ENCODE results near the gene SBNO1. TPM values are rescaled to one million over a fixed set of nuclear protein-coding genes. Genes with fewer than 3 reads are reported as not detected.
A peak's percentile ranks its signal among the peaks of the same experiment; 100 is the strongest.

SBNO1 gene
- total RNA-seq, 2 donors from 2014 or later = 29.5 to 33.6 TPM

DNA sequence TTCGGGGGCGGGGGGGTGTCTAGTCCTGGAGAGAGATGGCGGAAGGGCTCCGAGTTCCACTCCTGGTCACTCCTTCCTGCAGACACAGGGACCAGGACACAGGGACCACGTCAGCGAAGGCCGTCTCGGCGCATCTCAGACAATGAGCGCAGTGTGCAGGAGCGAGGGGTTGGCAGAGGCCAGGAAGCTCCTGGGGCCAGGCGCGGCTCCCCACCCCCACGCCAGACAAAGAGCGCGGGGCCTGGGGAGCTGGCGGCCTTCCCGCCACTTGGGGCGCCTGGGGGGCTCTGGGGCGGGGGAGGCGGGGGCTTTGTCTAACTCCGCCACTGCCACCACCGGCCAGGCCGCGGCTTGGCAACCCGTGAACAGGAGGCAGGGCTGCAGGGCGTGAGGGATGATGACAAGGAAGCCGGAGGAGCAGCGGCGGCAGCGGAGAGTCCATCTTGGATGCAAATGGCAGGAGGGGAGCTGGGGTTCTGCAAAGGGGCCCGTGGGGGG, 95.2 kb downstream of the SBNO1 start:
- Mint-ChIP-seq H3K36me3 (ENCODE audit: low read depth) (no peaks in the 10 kb centered on the region), H3K4me3 (peak overlapping the region; percentile 84), H3K27ac (peak overlapping the region; percentile 56), H3K4me1 (peaks cover 7% of the 10 kb centered on the region), H3K27me3 (no peaks in the 10 kb centered on the region)
- H3K9me3 ChIP-seq (ENCODE audit: control insufficient read depth, low read length, poor library complexity, severe bottlenecking) = no peaks in the 10 kb centered on the region
- DNase-seq = no peak
- ATAC-seq = no peak

DNA sequence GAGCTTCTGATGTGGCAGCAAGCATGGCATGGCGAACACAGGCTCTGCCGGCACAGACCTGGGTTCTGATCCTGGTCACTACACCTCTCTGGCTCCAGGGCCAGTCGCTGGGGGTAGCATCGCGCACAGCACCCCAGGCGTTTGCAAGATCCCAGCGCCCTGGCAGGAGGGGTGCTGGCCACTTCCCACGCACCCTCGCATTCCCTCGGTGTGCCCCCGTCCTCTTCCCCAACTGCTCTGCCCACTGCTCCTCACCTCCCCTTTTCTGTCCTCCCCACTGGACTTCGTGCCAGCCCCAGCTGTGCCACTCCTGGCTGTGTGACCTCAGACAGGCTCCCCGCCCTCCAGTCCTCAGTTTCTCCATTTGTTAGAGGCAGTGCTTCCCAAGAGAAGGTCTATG, 95.8 kb downstream of the SBNO1 start:
- DNase-seq (no peak), ATAC-seq (no peak)
- no peaks in the 10 kb centered on the region for H3K9me3 ChIP-seq (ENCODE audit: control insufficient read depth, low read length, poor library complexity, severe bottlenecking)
- no peak overlapping the region for H3K4me3 Mint-ChIP-seq
- no peaks in the 10 kb centered on the region for H3K36me3 Mint-ChIP-seq (ENCODE audit: low read depth)
- H3K27me3 Mint-ChIP-seq = no peaks in the 10 kb centered on the region
- no peak overlapping the region for H3K27ac Mint-ChIP-seq
- H3K4me1 Mint-ChIP-seq = peaks cover 7% of the 10 kb centered on the region

DNA sequence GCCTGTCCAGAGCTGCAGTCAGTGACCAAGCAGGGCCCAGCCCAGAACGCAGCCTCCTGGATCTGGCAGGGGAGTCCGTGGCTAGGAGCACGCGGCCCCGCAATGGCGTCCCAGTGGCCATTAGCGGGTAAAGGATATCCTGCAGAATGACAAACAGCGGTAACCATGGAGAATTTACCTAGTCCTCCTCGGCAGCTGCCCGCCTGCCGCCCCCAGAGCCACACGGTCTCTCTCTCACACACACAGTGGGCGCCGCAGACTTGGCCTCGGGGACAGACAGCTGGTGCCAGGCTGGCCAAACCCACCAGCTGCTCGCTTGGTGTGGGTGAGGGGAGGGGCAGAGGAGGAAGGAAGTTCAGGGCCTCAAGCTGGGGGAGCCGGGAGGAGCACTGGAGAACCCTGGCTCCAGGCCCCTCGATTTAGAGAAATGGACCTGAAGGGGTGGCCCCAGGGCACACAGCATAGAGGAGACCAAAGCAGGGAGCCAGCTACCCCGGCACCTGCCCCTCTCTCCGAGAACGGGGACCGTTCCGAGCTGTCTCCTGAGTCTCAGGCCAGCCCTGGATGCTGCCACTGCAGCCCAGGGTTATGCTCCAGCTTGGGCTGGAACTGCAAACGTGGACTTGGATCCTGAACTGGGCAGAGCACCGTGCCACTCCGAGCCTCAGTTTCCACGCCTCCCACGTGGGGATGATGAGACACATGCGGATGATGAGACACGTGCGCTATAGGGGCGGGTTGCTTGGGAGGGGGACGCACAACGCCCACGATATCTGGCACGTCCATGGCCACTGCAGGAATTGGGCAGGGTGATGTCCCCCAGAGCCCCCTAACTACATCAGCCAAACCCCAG, 96.4 kb downstream of the SBNO1 start:
- H3K9me3 ChIP-seq (ENCODE audit: control insufficient read depth, low read length, poor library complexity, severe bottlenecking) = no peaks in the 10 kb centered on the region
- peaks cover 7% of the 10 kb centered on the region for H3K4me1 Mint-ChIP-seq
- DNase-seq (no peak), ATAC-seq (no peak)
- H3K27me3 Mint-ChIP-seq = no peaks in the 10 kb centered on the region
- no peak overlapping the region for H3K4me3 Mint-ChIP-seq
- H3K36me3 Mint-ChIP-seq (ENCODE audit: low read depth) = no peaks in the 10 kb centered on the region
- no peak overlapping the region for H3K27ac Mint-ChIP-seq

DNA sequence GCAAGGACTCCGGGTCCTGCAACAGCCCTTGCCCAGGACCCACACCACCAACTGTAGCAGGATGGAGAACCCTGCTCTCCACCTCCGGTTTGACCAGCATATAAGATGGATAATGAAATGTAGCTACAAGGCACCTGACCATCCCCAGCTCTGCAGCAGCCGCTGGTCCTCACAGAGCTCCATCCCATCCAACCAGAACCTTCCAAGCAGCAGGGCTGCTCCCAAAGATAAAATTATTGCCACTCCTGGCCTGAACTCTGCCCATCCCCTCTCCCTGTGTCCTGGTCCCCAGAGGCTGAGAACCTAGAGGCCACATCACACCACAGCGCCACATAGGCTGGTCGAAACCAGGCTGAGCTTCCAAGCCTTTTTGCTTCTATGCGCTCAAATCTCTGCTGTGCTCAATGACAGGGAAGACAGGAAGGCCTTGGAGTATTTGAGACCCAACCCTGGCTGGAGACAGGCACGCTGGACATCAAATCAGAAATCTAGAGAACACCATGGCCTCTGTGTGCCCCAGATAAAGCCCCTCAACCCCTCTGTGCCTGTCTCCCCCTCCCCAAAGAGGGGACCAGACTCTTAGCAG, 97.2 kb downstream of the SBNO1 start:
- Mint-ChIP-seq H3K27me3 (no peaks in the 10 kb centered on the region), H3K4me1 (peaks cover 7% of the 10 kb centered on the region), H3K4me3 (no peak overlapping the region), H3K27ac (no peak overlapping the region), H3K36me3 (ENCODE audit: low read depth) (no peaks in the 10 kb centered on the region)
- DNase-seq (no peak), ATAC-seq (no peak)
- no peaks in the 10 kb centered on the region for H3K9me3 ChIP-seq (ENCODE audit: control insufficient read depth, low read length, poor library complexity, severe bottlenecking)

DNA sequence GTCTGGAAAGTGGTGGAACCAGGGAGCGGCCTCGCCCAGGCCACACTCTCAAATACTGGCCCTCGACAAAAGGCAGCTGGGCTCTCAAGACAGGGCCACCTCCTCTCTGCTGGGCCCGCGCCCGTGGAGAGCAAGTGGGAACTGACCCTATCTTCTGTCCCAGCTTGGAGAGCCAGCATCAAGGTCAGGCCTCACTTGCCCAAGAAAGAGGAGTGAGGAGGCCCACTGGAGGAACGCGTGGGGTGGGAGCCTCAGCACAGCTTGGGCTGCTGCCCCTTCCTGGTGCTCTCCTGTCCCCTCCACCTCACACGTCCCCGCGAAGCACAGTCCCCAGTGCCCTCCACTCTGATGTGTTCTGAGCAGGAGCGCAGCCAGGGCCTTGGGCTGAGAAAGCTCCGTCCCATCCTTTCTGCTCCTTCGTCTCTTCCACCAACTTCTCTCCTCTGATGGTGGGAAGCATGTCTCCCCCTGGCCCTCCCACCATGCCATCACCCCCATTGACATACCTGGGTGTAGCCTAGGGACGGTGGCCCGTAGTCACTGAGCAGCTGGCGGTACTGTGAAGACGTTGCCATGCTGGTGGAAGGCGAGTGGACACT, 97.9 kb downstream of the SBNO1 start:
- peaks cover 7% of the 10 kb centered on the region for H3K4me1 Mint-ChIP-seq
- DNase-seq (no peak), ATAC-seq (no peak)
- no peaks in the 10 kb centered on the region for H3K9me3 ChIP-seq (ENCODE audit: control insufficient read depth, low read length, poor library complexity, severe bottlenecking)
- H3K36me3 Mint-ChIP-seq (ENCODE audit: low read depth) = no peaks in the 10 kb centered on the region
- H3K27ac Mint-ChIP-seq = no peak overlapping the region
- peak overlapping the region; percentile 36 for H3K4me3 Mint-ChIP-seq
- H3K27me3 Mint-ChIP-seq = no peaks in the 10 kb centered on the region

DNA sequence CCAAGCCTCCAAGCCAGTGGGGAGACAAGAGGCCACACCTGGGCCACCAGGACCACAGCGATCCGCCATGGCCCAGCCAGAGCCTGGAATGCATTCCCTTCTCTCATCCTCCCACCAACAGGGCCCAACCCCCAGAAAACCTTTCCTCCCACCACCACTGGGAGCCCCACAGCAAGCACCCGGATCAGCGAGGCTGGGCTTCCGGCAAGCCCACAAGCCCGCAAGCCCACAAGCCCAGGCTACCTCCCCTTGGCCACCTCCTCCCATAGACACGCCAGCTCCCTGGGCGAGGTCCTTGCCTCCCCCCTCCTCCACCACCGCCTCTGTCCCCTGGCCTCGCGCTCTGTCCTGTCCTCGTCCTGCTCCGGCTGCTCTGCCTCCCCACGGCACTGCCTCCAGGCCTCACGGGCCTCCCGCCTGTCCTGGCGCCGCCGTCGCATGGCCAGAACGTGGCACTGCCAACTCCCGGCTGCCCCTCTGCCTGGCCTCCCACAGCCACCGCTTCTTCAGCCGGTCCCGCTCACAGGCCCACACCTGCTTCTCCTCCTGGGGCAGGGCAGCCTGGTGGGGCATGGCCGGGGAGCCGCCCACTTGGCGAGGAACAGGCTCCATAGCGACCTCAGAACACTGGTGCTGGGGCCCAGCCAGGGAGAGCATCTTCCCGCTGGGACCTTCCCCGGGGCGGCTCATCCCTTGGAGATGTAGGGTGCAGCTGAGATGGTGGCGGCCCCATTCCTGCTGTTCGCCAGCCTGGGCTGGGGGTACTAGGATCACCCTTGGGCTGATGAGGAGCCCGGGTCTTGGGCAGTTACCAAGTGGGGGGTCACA, 98.6 kb downstream of the SBNO1 start:
- H3K27ac Mint-ChIP-seq = no peak overlapping the region
- peaks cover 7% of the 10 kb centered on the region for H3K4me1 Mint-ChIP-seq
- no peak overlapping the region for H3K4me3 Mint-ChIP-seq
- H3K9me3 ChIP-seq (ENCODE audit: control insufficient read depth, low read length, poor library complexity, severe bottlenecking) = no peaks in the 10 kb centered on the region
- no peaks in the 10 kb centered on the region for H3K36me3 Mint-ChIP-seq (ENCODE audit: low read depth)
- no peaks in the 10 kb centered on the region for H3K27me3 Mint-ChIP-seq
- ATAC-seq (no peak), DNase-seq (no peak)

DNA sequence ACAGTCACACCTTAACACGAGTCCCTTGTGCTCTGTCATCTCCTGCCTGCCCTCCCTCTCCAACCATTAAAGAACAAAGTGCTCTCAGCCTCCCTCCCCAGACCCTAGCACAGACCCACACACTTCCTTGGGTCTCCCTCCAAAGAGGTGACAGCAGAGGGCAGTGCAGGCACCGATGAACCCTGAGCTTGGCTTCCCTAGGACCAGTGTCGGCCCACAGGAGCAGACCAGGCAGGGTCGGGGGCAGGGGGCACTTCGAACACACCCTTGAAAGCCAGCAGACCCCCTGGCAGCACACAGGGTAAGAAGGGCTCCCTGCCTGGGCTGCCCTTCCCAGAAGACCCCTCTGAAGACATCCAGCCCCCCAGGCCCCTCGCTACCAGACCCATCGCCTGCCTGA, 100.0 kb downstream of the SBNO1 start:
- Mint-ChIP-seq H3K27me3 (no peaks in the 10 kb centered on the region), H3K4me3 (no peak overlapping the region), H3K4me1 (peaks cover 5% of the 10 kb centered on the region), H3K36me3 (ENCODE audit: low read depth) (no peaks in the 10 kb centered on the region), H3K27ac (no peak overlapping the region)
- DNase-seq (no peak), ATAC-seq (no peak)
- no peaks in the 10 kb centered on the region for H3K9me3 ChIP-seq (ENCODE audit: control insufficient read depth, low read length, poor library complexity, severe bottlenecking)

DNA sequence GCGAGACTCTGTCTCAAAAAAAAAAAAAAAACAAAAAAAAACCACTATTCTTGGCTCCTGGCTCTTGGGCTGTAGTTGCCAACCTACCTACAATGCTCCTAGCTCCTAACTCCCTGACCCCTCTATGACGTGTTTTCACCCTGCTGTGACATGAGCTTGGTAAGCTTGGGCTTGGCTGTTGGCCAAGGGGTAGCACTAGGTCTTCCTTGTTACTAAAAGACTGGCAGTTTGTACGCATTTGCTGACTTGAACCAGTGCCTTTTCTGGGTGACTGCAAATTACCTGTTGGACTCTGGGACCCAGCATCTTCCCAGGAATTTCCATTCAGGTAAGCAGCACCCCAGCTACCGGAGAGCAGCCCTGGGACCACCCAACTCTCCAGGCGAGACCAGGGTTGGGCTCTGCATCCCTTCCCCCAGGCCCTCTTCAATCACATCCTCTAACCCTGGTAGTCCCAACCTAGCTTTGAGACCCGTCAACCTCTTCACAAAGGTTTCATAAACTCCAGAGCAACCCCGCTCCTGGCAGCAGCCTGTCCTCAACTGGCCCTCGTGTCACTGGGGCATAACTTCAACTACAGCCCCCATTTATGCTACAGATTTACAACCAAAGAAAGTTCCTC, 101.3 kb downstream of the SBNO1 start:
- no peak overlapping the region for H3K4me3 Mint-ChIP-seq
- H3K36me3 Mint-ChIP-seq (ENCODE audit: low read depth) = no peaks in the 10 kb centered on the region
- H3K27me3 Mint-ChIP-seq = no peaks in the 10 kb centered on the region
- ATAC-seq (no peak), DNase-seq (no peak)
- H3K4me1 Mint-ChIP-seq = peaks cover 3% of the 10 kb centered on the region
- H3K9me3 ChIP-seq (ENCODE audit: control insufficient read depth, low read length, poor library complexity, severe bottlenecking) = no peaks in the 10 kb centered on the region
- no peak overlapping the region for H3K27ac Mint-ChIP-seq

DNA sequence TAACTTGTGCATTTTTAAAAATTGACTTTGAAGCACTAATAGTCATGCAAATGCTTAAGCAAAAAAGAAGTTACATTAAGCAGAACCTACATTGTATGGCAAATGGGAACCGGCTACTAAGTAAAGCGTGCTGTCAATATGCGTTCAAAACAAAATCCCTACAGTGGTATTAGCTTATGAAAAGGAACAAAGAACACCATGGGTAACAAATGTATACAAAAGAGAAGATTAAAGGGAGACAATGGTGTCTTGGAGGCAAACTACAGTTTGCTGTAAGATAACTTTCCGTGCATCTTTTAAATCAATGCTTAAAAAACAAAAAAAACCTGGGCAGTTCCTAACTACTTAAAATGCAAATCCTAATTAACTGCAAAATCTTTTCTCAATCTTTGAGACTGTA, 103.5 kb downstream of the SBNO1 start:
- peak overlapping the region; percentile 49 for H3K27ac Mint-ChIP-seq

DNA sequence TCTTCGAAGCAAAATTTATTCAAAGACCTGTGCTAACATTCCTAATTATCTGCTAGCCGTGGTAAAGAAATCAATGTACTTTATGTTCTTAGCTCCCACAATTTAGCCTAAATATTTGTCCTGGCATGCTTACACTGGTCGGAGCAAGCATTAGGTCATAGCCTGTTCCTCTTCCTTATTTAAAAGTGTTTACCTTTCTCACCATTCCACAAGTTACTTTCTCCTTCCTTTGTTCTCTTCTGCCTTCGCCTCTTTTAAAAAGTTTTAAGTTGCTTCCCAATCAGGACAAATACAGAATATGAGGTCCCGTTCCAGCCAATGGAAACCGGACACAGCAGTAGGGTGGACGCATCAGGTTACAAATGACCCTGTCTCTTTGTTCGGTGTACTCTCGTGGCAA, 104.6 kb downstream of the SBNO1 start:
- H3K4me1 Mint-ChIP-seq = peaks cover 4% of the 10 kb centered on the region
- H3K4me3 Mint-ChIP-seq = no peak overlapping the region
- no peaks in the 10 kb centered on the region for H3K9me3 ChIP-seq (ENCODE audit: control insufficient read depth, low read length, poor library complexity, severe bottlenecking)
- no peak for ATAC-seq
- peaks cover 2% of the 10 kb centered on the region for H3K36me3 Mint-ChIP-seq (ENCODE audit: low read depth)
- no peaks in the 10 kb centered on the region for H3K27me3 Mint-ChIP-seq
- DNase-seq = no peak
- H3K27ac Mint-ChIP-seq = no peak overlapping the region

More for the DNA sequence above, 103.5 kb downstream of the SBNO1 start:
- peaks cover 2% of the 10 kb centered on the region for H3K36me3 Mint-ChIP-seq (ENCODE audit: low read depth)
- no peaks in the 10 kb centered on the region for H3K27me3 Mint-ChIP-seq
- ATAC-seq (no peak), DNase-seq (no peak)
- H3K4me1 Mint-ChIP-seq = peaks cover 2% of the 10 kb centered on the region
- no peak overlapping the region for H3K4me3 Mint-ChIP-seq
- no peaks in the 10 kb centered on the region for H3K9me3 ChIP-seq (ENCODE audit: control insufficient read depth, low read length, poor library complexity, severe bottlenecking)

DNA sequence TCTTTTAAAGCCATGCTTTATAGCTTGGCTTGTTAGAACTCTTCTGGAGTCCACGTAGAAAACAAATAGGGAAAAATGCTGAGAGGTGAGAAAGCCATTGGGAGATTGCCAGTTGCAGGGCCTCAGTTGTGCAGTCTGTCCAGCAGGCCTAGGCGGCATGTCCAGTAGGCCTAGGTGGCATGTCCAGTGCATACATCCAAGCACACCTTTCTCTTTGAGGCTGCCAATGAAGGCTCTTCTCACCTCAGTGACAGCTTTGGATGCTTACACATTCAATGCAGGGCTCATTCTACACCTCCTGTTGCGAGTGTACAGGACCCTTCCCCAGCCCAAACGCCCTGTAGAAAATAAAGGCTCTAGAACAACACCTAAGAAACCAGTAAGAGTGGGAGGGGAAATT, 106.1 kb downstream of the SBNO1 start:
- Mint-ChIP-seq H3K27me3 (no peaks in the 10 kb centered on the region), H3K36me3 (ENCODE audit: low read depth) (peaks cover 2% of the 10 kb centered on the region)
- DNase-seq = no peak

DNA sequence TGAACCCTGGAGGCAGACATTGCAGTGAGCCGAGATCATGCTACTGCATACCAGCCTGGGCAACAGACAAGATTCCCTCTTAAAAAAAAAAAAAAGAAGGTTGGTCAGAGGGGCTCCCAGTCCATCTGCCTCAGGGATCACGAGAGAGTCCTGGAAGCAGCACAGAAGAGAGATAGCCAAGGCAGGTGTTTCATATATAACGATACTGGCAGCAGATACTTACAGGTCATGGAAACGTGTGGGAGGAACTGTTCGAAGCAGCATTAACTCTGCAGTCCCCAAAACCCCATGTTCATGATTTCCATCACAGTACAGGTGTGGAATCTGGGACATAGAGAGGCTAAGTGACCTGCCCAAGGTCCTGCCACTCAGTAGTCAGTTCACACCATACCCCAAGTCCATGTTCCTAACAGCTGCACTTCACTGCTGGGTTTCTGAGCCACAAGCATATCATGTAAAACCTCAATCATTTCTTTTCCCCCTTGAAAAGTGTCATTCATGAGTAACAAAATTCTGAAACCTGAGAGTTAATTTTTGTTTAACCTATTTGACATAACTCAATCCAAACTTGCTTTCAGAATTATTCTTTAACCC, 109.7 kb downstream of the SBNO1 start:
- ATAC-seq = no peak
- Mint-ChIP-seq H3K4me1 (peaks cover 22% of the 10 kb centered on the region), H3K36me3 (ENCODE audit: low read depth) (peaks cover 6% of the 10 kb centered on the region), H3K27me3 (no peaks in the 10 kb centered on the region), H3K27ac (no peak overlapping the region), H3K4me3 (no peak overlapping the region)
- no peak for DNase-seq
- no peaks in the 10 kb centered on the region for H3K9me3 ChIP-seq (ENCODE audit: control insufficient read depth, low read length, poor library complexity, severe bottlenecking)

More for the DNA sequence above, 106.1 kb downstream of the SBNO1 start:
- Mint-ChIP-seq H3K4me1 (peaks cover 5% of the 10 kb centered on the region), H3K4me3 (no peak overlapping the region), H3K27ac (peak overlapping the region; percentile 14)
- no peaks in the 10 kb centered on the region for H3K9me3 ChIP-seq (ENCODE audit: control insufficient read depth, low read length, poor library complexity, severe bottlenecking)
- ATAC-seq = no peak
